WTC11 (cell line): Measurements from ENCODE around the gene CLSTN2. TPM values are rescaled to one million over a fixed set of nuclear protein-coding genes. Genes with fewer than 3 reads are reported as not detected.

Experiments used
- ATAC-seq: fragments of 200-7000 bp; cut with Tn5 transposase; 2 replicates; pipeline ENCODE4 v1.10.0; 2021; ENCODE audit warnings: mild to moderate bottlenecking, moderate library complexity
- CTCF ChIA-PET: fragments of 300-600 bp; sonication (Branson Sonifier 250); formaldehyde crosslinking; loops from one replicate; lab custom pipeline; 2021; ENCODE audit warnings: antibody characterized with exemption; lab: Charles Lee
- POLR2A ChIA-PET: fragments of 350-600 bp; sonication (Branson Sonifier 250); formaldehyde crosslinking; loops from one replicate; lab custom pipeline; 2021; ENCODE audit warnings: antibody characterized with exemption; lab: Charles Lee
- DNase-seq: peaks from one replicate; pipeline ENCODE4 v3.0.0; 2021; ENCODE audit warnings: low spot score
- H3K27ac Mint-ChIP-seq: 2 replicates; pipeline ENCODE4 v1.8.0; 2021; ENCODE audit warnings: mixed read lengths
- H3K27me3 Mint-ChIP-seq: 2 replicates; pipeline ENCODE4 v1.8.0; 2021; ENCODE audit warnings: low read depth, mild to moderate bottlenecking, moderate library complexity, mixed read lengths
- H3K36me3 Mint-ChIP-seq: 2 replicates; pipeline ENCODE4 v1.8.0; 2021; ENCODE audit warnings: mixed read lengths
- H3K4me1 Mint-ChIP-seq: 2 replicates; pipeline ENCODE4 v1.8.0; 2022; ENCODE audit warnings: mixed read lengths
- H3K4me3 Mint-ChIP-seq: 2 replicates; pipeline ENCODE4 v1.8.0; 2021; ENCODE audit warnings: mild to moderate bottlenecking, moderate library complexity, mixed read lengths
- H3K9me3 Mint-ChIP-seq: 2 replicates; pipeline ENCODE4 v1.8.0; 2021; ENCODE audit warnings: mixed read lengths
- CBFB ChIP-seq: sonication (generic); formaldehyde crosslinking; IDR thresholded peaks from 2 replicates; pipeline ENCODE4 v1.8.1; 2022; ENCODE audit warnings: mild to moderate bottlenecking, low read depth, missing genetic modification reagents
- ELF4 ChIP-seq: sonication (generic); formaldehyde crosslinking; IDR thresholded peaks from 2 replicates; pipeline ENCODE4 v1.8.1; 2022; ENCODE audit warnings: low read depth, mild to moderate bottlenecking, moderate library complexity, missing genetic modification reagents
- EMX1 ChIP-seq: fragments of 250-450 bp; sonication (Bioruptor Pico); IDR thresholded peaks from 2 replicates; pipeline ENCODE4 v1.8.0; 2021; ENCODE audit warnings: mild to moderate bottlenecking
- FOXP1 ChIP-seq: sonication (generic); formaldehyde crosslinking; IDR thresholded peaks from 2 replicates; pipeline ENCODE4 v1.8.0; 2022; ENCODE audit warnings: missing genetic modification reagents, mild to moderate bottlenecking, moderate library complexity, borderline replicate concordance
- GRHL2 ChIP-seq: fragments of 250-450 bp; sonication (Bioruptor Pico); IDR thresholded peaks from 2 replicates; pipeline ENCODE4 v1.8.0; 2022; ENCODE audit warnings: mild to moderate bottlenecking, moderate library complexity; ENCODE audit not compliant: insufficient replicate concordance, severe bottlenecking
- HMGXB4 ChIP-seq: sonication (generic); formaldehyde crosslinking; IDR thresholded peaks from 2 replicates; pipeline ENCODE4 v1.8.1; 2023; ENCODE audit warnings: mild to moderate bottlenecking, moderate library complexity, missing genetic modification reagents
- JUN ChIP-seq: sonication (generic); formaldehyde crosslinking; IDR thresholded peaks from 2 replicates; pipeline ENCODE4 v1.8.0; 2023; ENCODE audit warnings: mild to moderate bottlenecking, missing genetic modification reagents
- MLX ChIP-seq: sonication (generic); formaldehyde crosslinking; IDR thresholded peaks from 2 replicates; pipeline ENCODE4 v1.8.1; 2023; ENCODE audit warnings: mild to moderate bottlenecking, missing genetic modification reagents, moderate library complexity
- OVOL2 ChIP-seq: fragments of 250-450 bp; sonication (Bioruptor Pico); IDR thresholded peaks from 2 replicates; pipeline ENCODE4 v1.9.0; 2021; ENCODE audit warnings: mild to moderate bottlenecking, borderline replicate concordance
- SP1 ChIP-seq: sonication (generic); formaldehyde crosslinking; conservative IDR thresholded peaks from 2 replicates; pipeline ENCODE4 v1.8.1; 2022; ENCODE audit warnings: missing genetic modification reagents
- USF2 ChIP-seq: sonication (generic); formaldehyde crosslinking; IDR thresholded peaks from 2 replicates; pipeline ENCODE4 v1.8.1; 2023; ENCODE audit warnings: mild to moderate bottlenecking, missing genetic modification reagents, moderate library complexity
- ZBTB43 ChIP-seq: sonication (generic); formaldehyde crosslinking; IDR thresholded peaks from 2 replicates; pipeline ENCODE4 v1.8.1; 2023; ENCODE audit warnings: mild to moderate bottlenecking, missing genetic modification reagents
- ZNF423 ChIP-seq: fragments of 250-450 bp; sonication (Bioruptor Pico); IDR thresholded peaks from 2 replicates; pipeline ENCODE4 v2.1.2; 2022; ENCODE audit warnings: mild to moderate bottlenecking, moderate library complexity
- ZNF671 ChIP-seq: fragments of 250-450 bp; sonication (Bioruptor Pico); IDR thresholded peaks from 2 replicates; pipeline ENCODE4 v1.8.0; 2021; ENCODE audit warnings: mild to moderate bottlenecking
- total RNA-seq: library from RNA; stranded (reverse); gene quantifications from 3 replicates; pipeline ENCODE4 v1.2.3, GENCODE V29; 2021
- TF ChIP-seq, protein P1 (sequence below): fragments of 250-450 bp; sonication (Bioruptor Pico); IDR thresholded peaks from 2 replicates; pipeline ENCODE4 v2.1.2; 2022; ENCODE audit warnings: mild to moderate bottlenecking, moderate library complexity
- TF ChIP-seq, protein P2 (sequence below): sonication (generic); formaldehyde crosslinking; IDR thresholded peaks from 2 replicates; pipeline ENCODE4 v1.8.1; 2022; ENCODE audit warnings: mild to moderate bottlenecking, moderate library complexity, missing genetic modification reagents

CLSTN2 gene
- total RNA-seq, 1 experiment from 2014 or later: 0.35 TPM

DNA sequence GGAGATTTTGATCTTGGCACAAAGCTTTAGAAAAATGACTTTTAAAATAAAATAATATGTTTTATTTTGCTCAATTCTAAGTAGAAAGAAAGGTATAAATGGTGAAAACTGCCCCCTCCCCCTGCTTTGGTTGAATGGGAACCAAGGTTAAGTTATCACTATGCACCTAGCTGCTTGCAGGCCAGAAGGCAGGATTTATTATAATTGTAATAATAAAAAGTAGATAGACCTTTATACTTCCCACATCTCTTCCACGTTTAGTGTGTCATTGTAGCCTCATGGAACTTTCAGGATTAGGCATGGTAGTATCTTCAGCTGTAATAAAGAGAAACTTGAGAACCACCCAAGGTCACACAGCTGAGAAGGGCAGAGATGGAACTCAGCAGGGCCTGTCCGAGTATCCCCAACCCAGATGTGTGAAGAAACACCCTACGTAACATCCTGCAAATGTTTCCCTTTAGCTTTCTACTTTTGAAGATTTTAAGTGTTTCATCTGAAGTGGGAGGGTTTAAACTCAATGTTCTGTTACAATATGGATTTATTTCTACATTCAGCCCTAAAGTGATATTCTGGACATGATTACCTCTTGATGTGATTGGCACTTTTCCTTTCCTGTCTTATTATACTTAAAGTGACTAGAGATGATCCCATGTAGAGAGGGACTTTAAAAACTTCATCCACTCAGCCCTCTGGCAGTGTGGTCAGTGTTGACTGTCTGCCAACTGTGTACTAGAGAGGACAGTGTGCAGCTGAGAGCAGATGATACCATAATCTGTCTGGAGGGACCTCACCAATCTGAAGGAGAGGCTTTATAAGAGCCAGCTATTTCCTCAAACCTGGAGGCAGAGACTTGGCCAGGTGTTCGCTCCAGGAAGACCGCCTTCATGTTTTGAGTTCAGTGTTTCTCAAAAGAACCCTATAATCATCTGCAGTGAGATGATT lies 460.4 kb downstream of the CLSTN2 start (continued):
- TF ChIP-seq HMGXB4 (CRISPR knock-in tag): no peak

- Mint-ChIP-seq H3K36me3 (no peaks in the 10 kb centered on the region), H3K27ac (no peak overlapping the region), H3K9me3 (no peaks in the 10 kb centered on the region), H3K4me1 (peaks cover 7% of the 10 kb centered on the region), H3K27me3 (no peaks in the 10 kb centered on the region), H3K4me3 (no peak overlapping the region)
- ATAC-seq: no peak
- DNase-seq: no peak
- POLR2A ChIA-PET: no interaction called here
- TF ChIP-seq EMX1 (CRISPR knock-in tag) (no peak), ZNF671 (CRISPR knock-in tag) (no peak), JUN (CRISPR knock-in tag) (no peak), ZBTB43 (CRISPR knock-in tag) (no peak), ELF4 (CRISPR knock-in tag) (no peak), FOXP1 (CRISPR knock-in tag) (no peak)
- CTCF ChIA-PET: no interaction called here
These were observed 461.1 kb downstream of the CLSTN2 start for GRCh38 chr3:140396110-140396509.

GRCh38 chr3:140397847-140398246 lies 462.9 kb downstream of the CLSTN2 start:
- Mint-ChIP-seq H3K4me3 (no peak overlapping the region), H3K27me3 (no peaks in the 10 kb centered on the region), H3K27ac (no peak overlapping the region), H3K9me3 (0 out of 2 replicates have a peak, but pooled peaks cover 3% of the 10 kb centered on the region), H3K36me3 (no peaks in the 10 kb centered on the region), H3K4me1 (peaks cover 7% of the 10 kb centered on the region)
- TF ChIP-seq, protein P1, sequence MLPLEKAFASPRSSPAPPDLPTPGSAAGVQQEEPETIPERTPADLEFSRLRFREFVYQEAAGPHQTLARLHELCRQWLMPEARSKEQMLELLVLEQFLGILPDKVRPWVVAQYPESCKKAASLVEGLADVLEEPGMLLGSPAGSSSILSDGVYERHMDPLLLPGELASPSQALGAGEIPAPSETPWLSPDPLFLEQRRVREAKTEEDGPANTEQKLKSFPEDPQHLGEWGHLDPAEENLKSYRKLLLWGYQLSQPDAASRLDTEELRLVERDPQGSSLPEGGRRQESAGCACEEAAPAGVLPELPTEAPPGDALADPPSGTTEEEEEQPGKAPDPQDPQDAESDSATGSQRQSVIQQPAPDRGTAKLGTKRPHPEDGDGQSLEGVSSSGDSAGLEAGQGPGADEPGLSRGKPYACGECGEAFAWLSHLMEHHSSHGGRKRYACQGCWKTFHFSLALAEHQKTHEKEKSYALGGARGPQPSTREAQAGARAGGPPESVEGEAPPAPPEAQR (CRISPR knock-in tag): no peak
- TF ChIP-seq GRHL2 (no peak), USF2 (CRISPR knock-in tag) (no peak), CBFB (CRISPR knock-in tag) (no peak), HMGXB4 (CRISPR knock-in tag) (no peak), FOXP1 (CRISPR knock-in tag) (no peak), SP1 (no peak), ZNF423 (no peak), OVOL2 (CRISPR knock-in tag) (no peak), MLX (CRISPR knock-in tag) (no peak)
- TF ChIP-seq, protein P2, sequence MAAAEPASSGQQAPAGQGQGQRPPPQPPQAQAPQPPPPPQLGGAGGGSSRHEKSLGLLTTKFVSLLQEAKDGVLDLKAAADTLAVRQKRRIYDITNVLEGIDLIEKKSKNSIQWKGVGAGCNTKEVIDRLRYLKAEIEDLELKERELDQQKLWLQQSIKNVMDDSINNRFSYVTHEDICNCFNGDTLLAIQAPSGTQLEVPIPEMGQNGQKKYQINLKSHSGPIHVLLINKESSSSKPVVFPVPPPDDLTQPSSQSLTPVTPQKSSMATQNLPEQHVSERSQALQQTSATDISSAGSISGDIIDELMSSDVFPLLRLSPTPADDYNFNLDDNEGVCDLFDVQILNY (CRISPR knock-in tag): no peak
- DNase-seq (no peak), ATAC-seq (no peak)
- POLR2A ChIA-PET: no interaction called here
- CTCF ChIA-PET: no interaction called here
